ENCODE data around the gene TTC12.
"Not testable (repeated sequence)": the region's sequence is repeated elsewhere in the genome, so short reads cannot be mapped to it uniquely, and the experiment has no call there.

The TTC12 gene

DNA sequence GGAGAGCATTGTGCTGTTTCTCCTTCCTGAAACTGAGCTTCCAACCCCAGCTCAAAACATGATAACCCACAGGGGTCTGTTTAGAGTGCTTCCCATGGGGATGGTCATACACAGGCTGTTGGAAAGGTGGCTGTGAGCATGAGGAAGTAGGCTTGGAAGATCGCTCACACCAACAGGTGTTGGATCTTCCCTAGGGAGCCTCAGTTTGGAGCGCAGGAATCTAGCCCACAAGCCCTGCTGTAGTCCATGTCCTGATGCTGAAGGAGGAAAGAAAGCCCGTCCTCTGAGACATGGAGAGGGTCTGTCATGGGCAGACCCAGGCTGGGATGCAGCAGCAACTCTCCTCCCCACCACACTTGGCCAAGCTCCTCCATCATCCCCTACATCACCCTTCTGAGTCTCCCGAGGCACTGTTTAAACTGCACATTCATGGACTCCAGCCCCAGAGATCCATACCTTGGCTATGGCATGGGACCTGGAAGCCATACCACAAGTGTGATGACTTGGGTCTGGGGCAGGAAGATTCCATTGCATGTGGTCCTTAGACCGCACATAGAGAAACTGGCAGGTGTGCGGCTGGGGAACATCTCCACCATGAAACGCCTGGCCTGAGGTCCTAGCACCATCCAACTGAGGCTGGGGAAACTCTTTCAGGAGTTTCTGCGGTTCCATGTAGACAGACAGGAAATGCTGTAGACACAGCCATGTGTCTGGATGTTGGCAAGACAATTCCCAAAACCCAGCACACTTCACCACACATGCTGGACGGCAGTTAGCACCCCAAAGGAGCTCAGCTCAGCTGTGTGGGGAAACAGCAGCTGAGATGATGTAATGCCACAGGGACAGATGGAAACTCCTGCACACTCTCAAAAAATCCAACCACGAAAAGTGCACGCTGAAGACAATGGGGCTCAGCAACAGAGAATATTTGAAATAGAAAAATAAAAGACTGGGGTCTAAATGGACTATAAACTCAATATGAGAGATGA lies 27.6 kb upstream of the TTC12 start:
- no peak for DNase-seq

DNA sequence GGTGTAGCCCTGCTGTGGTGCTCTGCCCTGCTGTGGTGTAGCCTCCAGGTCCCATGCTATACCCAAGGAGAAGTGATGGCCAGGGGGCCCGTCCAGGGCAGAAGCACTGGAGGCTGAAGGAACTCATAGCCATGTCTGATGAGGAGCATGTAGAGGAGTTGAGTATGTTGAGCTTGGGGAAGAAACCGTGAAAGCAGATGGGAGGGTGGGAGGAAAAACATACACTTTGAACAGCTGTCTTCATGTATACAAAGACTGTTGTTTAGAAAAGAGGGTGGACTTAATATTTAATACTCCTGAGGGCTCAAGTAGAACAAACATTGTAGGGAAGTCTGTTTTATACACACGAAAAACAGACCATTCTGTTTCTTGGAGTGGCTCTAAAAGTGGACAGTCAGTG lies 26.6 kb upstream of the TTC12 start:
- no peak for DNase-seq

DNA sequence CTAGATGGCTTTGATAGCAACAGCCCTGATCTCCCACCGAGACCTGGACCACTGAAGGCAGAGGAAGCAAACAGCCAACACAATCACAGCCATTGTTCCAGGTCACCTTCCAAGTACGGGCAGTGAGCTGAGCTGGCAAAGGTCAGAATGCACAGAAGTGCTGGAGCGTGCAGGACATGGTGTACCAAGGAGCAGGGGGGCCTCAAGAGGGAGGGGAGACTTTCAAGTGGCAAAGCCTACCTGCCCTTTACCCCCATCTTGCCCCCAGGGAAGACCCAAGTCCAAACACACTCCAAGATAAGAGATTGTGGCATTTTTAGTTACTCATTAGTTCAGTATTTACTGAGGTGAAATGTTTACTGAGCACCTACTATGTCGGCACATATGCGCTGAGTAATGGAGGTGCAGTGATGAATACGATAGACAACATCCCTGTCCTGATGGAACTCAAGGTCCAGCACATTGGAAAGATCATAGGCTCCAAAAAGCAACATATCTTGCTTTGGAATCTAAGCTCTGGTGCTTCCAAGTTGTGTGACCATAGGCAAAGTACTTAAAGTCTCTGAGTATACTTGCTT lies 26.0 kb upstream of the TTC12 start:
- DNase-seq: no peak

DNA sequence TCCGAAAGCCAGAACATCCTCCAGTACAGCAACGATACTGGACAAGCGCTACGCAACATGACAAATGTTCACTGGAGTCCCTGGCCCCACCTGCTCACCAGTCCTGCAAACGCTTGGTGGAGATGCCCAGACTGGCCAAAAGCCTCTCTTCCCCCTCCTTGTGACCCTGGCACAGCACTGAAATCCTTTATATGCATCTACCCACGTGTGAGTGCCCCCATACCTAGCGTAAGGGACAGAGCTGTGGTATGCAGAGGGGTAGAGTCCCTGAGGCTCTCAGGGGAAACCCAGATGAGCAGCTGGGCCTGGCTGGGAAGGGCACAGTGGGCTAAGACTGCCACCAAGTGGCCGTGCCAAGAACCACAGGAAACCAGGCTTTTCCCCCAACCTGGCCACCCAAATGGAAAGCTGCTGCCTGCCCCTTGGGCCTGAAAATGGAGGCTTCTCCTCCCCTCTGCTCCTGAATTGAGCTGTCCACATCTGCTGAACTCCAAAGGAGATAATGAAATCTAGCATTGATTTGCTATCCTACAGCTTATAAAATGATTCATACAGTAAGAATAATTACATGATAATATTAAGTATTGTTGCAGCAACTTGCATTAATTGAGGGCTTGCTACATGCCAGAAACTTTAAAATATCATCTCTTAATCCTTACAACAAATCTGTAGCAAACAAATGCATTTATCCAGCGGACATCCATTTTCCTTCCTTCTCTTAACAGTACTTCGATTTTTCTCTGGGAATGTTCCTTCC lies 24.8 kb upstream of the TTC12 start:
- DNase-seq: peak; percentile 50

DNA sequence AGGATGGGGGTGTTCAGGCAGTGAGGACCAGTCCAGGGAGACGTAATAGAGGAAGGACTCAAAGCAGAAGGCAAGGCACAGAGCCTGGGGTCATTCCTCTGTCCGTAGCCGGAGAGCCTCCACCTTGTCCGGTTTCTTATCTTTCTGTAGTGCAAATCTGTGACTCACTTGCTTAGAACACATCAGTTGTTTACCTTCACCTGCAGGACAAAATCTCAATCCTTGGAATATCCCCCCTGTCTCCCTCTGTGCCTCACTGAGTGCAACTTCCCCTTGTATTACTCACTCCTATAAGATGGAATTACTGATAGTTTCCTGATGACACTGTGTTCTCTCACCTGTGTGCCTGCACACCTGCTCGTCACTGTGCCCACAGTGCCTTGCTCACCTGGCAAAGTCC lies 20.4 kb upstream of the TTC12 start:
- no peak for DNase-seq

DNA sequence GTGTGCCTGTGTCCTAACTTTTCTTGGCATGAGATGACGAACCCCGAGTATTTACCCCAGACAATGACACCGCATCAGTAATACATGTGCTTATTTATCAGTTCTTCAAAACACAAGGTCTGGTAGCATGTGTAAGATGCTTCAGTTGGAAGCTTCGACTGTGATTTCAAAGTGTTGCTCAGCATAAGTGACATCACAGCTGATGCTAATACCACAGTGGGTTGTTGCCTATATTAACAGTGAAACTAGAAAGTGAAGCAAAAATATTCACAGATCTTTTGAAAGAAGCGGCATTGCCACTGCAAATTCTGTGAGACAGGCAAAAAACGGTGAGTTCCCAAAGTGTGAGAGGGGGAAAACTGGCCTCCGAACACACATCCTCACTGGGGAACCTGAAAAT lies 18.4 kb upstream of the TTC12 start:
- no peak for DNase-seq

DNA sequence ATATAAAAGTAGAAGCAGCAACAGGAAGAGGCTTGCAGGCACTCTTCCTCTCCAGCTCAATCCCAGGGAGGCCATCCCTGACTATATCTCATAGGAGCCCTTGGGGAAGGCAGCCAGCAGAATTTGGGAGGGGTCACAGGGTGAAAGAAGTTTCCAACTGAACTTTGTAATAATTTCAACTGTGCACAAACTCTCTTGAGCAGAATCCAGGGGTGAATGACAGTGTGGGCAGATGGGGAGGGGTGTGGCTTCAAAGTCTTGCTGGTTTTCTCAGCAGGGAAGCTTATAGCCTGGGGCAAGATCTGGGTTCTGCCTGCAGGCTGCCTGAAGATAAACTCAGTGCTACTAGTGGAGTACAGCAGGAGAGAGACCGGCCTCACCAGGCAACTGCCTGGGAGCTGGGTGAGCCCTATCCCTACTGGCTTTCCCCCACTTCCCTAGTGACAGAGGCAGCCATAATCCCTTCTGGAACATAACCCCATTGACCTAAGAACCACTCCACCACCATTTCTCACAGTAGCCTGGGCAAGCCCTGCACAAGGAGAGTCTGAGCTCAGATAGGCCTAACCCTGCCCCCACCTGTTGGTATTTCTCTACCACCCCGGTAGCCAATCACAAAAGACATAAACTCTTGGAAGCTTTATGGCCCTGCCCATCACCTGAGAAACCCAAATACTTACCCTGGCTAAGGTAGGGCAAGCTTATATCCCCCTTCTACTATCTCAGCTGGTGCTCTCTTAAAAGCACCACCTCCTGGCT lies 17.8 kb upstream of the TTC12 start:
- no peak for DNase-seq

DNA sequence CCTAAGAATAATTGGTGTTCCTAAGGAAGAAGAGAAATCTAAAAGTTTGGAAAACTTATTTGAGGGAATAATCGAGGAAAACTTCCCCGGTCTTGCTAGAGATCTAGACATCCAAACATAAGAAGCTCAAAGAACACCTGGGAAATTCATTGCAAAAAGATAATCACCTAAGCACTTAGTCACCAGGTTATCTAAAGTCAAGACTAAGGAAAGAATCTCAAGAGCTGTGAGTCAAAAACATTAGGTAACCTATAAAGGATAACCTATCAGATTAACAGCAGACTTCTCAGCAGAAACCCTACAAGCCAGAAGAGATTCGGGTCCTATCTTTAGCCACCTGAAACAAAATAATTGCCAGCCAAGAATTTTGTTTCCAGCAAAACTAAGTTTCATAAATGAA lies 15.9 kb upstream of the TTC12 start:
- not testable (repeated sequence) for DNase-seq

DNA sequence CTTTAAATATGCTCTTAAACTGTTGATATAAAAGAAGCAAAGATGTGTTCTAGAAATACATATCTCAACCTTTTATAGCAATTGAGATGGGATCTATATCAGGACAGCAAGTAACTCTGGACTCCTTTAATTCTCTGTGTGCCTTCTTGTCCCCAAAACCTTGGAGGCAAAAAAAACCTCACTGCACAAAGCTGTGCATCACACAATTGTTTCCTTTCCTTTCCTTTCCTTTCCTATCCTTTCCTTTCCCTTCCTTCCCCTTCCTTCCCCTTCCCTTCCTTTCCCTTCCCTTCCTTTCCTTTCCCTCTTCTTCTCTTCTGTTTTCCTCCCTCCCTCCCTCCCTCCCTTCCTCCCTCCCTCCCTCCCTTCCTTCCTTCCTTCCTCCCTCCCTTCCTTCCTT lies 9.5 kb upstream of the TTC12 start:
- DNase-seq: no peak

DNA sequence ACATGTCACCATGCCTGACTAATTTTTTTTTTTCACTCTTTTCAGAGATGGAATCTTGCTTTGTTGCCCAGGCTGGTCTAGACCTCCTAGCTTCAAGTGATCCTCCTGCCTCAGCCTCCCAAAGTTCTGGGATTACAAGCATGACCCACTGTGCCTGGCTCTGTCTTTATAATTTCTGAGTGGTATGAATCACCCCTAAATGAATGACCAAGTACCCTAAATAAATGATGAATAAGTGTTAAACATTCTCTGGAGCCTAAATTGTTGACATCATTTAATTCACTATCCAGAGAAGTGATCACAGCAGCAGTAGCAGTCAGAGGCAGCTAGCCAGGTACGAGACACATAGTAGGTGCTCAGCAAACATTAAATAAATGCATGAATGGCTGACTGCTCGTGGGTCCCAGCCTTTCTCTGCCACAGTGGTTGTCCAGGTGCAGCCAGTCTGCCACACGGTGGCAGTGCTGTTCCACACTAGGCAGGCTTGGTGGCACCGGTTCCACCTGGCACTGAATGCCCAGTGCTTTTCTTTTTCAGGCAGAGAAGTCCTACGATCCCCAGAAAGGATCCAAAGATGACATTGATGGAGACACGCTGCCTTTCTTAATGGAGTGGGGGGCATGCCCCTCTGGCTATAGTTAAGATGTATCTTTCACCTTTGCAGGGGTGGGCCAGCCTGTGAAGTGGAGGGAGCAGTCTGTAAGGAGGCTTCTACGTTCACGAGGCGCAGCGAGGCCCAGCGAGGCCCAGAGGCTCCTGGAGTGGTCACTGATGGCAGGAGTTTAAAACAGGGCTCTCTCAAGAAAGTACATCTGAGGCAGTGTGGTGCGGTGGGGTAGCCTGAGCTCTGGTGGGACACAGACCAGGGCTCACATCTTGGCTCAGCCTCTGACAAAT lies 8.7 kb upstream of the TTC12 start:
- peak; percentile 62 for DNase-seq

DNA sequence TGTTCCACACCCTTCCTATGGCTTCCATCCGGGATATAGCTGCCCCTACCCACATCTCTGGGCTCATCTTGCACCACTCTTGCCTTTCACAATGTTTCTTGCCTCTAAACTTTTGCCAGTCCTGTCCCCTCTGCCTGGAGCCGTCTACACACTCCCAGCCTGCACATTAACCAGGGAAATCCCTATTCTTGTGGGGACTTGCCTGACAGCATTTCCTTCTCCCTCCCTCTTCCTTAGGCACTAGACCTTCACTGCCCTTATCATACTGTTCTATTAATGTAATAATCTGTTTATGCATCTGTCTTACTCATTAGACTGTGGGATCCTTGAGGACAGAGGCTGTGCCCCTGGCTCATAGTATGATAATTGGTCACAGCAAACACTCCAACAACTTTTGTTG lies 5.8 kb upstream of the TTC12 start:
- no peak for DNase-seq

DNA sequence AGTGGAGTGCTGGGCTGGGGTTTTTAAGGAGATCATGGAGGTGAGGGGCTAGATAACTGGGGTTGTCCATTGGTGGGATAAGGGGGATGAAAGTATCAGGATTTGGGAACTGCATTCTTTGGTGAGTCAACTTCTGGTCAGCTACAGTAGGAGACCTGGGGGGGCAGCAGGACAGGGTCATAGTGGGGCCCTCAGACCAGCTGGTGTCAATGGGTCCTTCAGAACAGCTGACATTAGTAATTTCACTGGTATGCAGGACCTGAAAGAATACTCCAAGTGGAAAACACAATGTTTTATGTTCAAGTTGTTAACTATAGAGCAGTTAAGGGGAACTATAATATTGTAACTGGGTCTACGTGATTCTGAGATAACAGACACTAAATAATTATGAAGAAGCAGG lies 2.8 kb upstream of the TTC12 start:
- no peak for DNase-seq

DNA sequence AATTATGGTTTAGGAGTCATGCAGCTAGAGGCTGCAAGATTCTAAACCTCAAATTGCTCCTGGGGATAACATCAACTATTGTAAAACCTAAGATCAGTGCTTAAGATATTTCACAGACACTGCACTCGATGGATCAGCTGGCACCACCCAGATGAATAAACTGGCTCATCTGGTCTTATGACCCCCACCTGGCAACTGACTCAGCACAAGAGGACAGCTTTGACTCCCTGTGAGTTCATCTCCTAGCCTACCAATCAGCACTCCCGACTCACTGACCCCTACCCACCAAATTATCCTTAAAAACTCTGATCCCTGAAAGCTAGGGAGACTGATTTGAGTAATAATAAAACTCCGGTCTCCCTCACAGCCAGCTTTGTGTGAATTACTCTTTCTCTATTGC lies 782 bp upstream of the TTC12 start:
- DNase-seq: no peak

DNA sequence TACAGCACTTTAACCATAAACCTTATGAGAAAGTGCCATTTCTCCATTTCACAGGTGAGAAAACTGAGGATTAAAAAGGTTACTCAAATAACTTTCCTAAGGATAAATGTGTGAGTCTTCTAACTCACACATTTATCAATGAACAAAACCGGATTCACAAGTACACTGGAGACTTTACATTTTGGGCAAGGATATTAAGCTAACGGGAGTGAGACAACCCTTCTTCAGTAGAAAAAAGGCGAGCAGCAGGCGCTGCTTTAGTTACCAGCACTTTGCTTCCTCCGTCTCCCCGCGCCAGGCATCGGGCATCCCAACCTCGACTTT lies 356 bp upstream of the TTC12 start:
- DNase-seq: no peak

DNA sequence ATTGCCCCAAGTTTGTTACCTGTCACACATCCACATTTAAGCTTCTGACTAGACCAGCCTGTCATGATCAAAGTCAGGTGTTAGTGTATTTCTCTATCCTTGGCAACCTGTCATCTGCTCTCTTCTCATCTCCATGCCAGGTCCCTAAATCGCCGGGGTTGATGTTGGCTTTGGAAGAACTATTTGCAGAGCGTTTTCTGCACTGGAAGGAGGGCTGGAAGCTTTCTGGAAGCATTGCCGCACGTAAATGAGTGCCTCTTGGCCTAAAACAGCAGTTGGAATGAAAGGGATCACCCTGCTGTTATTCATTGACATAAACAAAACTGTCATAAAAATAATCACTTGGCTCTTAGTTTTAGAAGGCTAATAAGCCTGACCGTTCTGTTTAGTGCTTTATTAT lies 1.4 kb downstream of the TTC12 start:
- DNase-seq: no peak

DNA sequence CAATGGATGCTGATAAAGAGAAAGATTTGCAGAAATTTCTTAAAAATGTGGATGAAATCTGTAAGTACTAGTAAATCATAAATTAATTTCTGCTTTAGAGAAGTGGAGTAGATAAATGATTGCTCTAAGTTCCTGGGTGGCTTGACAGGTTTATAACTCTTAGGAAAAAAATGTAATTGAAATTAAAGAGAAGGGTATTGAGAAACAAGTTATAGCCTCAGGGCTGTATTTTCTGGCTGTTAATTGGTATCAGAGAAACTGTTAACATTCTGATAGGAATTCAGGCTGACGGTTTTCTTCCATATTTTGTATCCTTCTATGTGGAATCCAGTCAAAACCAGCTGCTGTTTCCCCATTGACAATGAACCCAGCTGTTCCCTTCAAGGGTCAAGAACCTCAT lies 1.9 kb downstream of the TTC12 start:
- no peak for DNase-seq

DNA sequence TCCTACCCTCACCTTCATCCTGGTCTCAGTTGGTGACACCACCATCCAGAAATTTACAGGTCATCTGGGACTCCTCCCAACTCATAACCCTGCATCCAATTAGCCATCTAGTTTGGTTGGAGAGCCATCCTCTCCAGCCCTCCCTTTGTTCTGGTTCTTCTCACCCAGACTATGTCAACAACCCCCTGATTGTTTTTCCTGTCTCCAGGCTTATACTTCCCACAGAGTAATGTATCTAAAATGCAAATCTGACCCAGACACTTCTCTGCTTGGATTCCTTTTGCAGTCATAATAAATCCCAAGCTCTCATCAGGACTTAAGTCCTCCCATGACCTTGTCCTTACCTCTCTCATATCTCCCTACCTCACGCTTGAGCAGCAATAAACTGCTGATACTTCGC lies 3.0 kb downstream of the TTC12 start:
- no peak for DNase-seq

DNA sequence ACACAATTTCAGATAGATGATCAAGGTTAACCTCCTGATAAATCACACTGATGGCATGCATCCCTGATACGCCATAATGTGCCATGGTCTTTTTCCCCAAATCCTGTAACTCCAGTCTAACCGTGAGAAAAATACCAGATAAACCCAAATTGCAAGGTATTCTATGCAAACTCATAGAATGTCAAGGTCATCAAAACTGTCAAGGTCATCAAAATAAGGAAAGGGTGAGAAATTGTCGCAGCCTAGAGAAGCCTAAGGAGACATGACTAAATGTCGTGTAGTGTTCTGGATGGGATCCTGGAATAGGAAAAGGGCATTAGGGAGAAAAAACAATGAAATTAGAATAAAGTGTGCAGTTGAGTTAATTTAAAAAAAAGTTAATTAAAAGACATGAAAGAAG lies 4.7 kb downstream of the TTC12 start:
- no peak for DNase-seq

DNA sequence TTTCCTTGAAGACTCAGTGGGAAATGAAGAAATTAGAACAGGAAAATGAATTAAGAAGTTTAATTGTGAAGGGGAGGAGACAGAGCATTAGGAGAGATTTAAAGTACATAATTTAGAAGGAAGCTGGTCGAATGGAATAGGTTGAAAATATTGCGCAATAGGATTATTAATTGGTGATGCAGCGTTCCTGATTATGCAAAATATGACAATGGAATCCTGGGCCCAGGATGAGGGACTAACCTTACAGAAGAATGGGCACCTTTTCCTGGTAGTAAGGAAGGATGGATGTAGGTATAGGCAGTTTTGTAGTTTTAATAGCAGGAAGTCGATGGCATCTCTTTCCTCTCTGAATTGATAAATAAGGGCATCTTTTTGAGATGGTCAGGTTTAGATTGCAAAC lies 7.8 kb downstream of the TTC12 start:
- DNase-seq: no peak

DNA sequence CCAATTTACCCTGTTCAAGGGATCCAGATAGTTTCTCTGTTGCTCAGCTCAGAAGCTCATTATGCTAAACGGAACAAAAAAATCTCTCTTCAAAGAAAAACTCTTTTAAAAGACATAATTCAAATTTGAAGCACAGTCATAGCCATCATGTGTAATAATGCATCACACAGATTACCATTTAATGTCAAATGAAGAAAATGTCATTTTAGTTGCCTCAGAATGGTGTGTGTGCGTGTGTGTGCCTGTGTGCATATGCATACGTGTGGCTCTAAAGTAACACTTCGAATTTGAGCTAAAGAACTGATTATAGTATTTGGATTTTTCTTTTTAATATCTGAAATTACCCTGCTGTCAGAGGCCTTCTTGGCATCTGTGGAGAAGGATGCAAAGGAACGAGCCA lies 9.9 kb downstream of the TTC12 start:
- no peak for DNase-seq

DNA sequence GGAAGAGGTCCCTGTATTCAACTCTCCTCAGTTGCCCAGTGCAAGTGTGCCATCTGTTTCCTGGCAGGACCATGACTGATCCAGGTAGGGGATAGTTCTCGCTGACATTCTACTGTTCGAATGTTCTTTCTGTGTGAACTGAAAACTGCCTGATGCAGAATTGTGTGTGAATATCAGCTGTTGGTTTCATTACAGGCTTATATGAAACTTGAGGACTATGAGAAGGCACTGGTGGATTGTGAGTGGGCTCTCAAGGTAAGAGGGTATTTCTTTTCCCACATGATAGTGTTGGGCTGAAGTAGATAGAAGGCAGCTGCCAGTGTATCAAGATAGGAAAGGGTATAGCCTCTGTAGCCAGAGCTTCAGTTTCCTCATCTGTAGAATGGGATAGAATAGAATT lies 15.3 kb downstream of the TTC12 start:
- no peak for DNase-seq

DNA sequence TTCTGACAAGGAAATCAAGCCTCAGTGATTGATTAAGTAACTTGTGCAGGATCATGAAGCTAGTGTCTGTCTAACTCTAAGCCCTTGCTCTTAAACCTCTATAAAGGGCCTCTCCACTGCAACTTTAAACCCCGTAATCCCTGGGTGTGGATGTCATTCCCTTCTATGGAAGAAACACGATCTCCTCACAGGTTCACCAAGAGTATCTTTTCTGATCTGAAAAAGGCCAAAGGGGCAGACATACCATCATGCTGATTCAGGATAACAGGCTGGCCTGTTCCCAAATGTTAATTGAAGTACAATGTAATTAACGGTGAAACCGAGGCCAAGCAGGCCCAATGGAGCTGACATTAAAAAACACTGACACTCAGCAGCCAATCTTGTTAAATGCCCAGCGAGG lies 17.1 kb downstream of the TTC12 start:
- no peak for DNase-seq

All from T-helper 9 cell (primary cell).